ENCODE data around the gene PROX2.

The PROX2 gene

GRCh38 chr14:74909911-74910310 is 34.0 kb upstream of the PROX2 start:
- DNase-seq (ENCODE audit: low read depth): no peak

GRCh38 chr14:74909501-74909900 is 33.6 kb upstream of the PROX2 start:
- no peak for DNase-seq (ENCODE audit: low read depth)

- DNase-seq (ENCODE audit: low read depth): no peak
These were observed 33.0 kb upstream of the PROX2 start for GRCh38 chr14:74908861-74909341.

- DNase-seq (ENCODE audit: low read depth): no peak
These were observed 31.8 kb upstream of the PROX2 start for GRCh38 chr14:74907744-74908143.

- no peak for DNase-seq (ENCODE audit: low read depth)
These were observed 31.1 kb upstream of the PROX2 start for GRCh38 chr14:74906925-74907521.

- DNase-seq (ENCODE audit: low read depth): peak; percentile 49
These were observed 29.7 kb upstream of the PROX2 start for GRCh38 chr14:74905595-74906142.

- no peak for DNase-seq (ENCODE audit: low read depth)
These were observed 28.9 kb upstream of the PROX2 start for GRCh38 chr14:74904635-74905503.

GRCh38 chr14:74902941-74903705 is 27.2 kb upstream of the PROX2 start:
- DNase-seq (ENCODE audit: low read depth): no peak

GRCh38 chr14:74898694-74899093 is 22.7 kb upstream of the PROX2 start:
- DNase-seq (ENCODE audit: low read depth): no peak

GRCh38 chr14:74898083-74898482 is 22.1 kb upstream of the PROX2 start:
- DNase-seq (ENCODE audit: low read depth): no peak

- DNase-seq (ENCODE audit: low read depth): no peak
These were observed 21.7 kb upstream of the PROX2 start for GRCh38 chr14:74897642-74898041.

- DNase-seq (ENCODE audit: low read depth): no peak
These were observed 20.5 kb upstream of the PROX2 start for GRCh38 chr14:74896400-74896799.

GRCh38 chr14:74893614-74894091 is 17.7 kb upstream of the PROX2 start:
- no peak for DNase-seq (ENCODE audit: low read depth)

- no peak for DNase-seq (ENCODE audit: low read depth)
These were observed 16.8 kb upstream of the PROX2 start for GRCh38 chr14:74892745-74893144.

- no peak for DNase-seq (ENCODE audit: low read depth)
These were observed 15.9 kb upstream of the PROX2 start for GRCh38 chr14:74891870-74892269.

GRCh38 chr14:74890262-74890661 is 14.3 kb upstream of the PROX2 start:
- DNase-seq (ENCODE audit: low read depth): no peak

GRCh38 chr14:74888164-74889158 is 12.5 kb upstream of the PROX2 start:
- DNase-seq (ENCODE audit: low read depth): no peak

GRCh38 chr14:74886001-74886400 is 10.1 kb upstream of the PROX2 start:
- no peak for DNase-seq (ENCODE audit: low read depth)

GRCh38 chr14:74882103-74882920 is 6.4 kb upstream of the PROX2 start:
- DNase-seq (ENCODE audit: low read depth): no peak
